ENCODE measurements around the gene SPHKAP.
"Not testable (repeated sequence)": the region's sequence is repeated elsewhere in the genome, so short reads cannot be mapped to it uniquely, and the experiment has no call there.

The SPHKAP gene

GRCh38 chr2:228023619-228024018, 157.9 kb downstream of the SPHKAP start:
- DNase-seq: no peak

DNA sequence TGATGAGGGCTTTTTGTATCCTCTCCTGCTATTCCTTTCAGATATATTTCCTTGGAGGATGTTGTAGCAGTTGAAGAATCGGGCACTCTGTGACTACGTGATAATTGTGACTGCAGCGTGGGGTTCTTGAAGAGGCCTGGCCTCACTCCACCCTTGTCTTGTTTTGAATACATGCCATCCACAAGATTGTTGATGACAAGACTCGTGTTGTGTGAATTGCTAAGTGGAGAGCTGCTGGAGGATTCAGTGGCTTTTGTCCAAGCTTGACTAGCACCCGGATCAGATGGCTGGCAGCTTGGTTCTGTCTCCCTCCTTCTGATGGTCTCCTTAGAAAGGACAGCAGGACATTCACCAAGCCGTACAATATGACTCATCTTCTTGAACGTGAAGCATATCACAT, 163.2 kb downstream of the SPHKAP start:
- no peak for DNase-seq

GRCh38 chr2:228017784-228018183, 163.7 kb downstream of the SPHKAP start:
- no peak for DNase-seq

DNA sequence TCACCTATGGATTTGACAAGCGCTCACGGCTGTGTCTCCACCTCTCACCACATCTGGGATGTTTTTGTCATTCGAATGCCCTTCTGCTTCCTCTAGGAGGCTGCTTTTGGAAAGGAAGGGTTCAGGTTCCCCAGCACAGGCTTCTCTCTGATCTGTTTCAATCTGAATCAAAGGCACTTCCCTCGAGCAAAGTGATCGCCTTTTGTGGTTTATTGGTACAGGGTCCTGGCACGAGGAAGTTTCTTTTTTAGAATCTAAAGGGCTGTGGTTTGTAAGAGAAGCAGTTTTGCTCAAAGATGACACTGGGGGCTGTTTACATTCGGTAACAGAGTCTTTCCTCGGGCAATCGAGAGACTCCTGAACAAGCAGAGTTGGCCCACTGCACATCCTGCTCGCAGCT, 165.1 kb downstream of the SPHKAP start:
- DNase-seq: no peak

GRCh38 chr2:228015741-228016140, 165.7 kb downstream of the SPHKAP start:
- DNase-seq: no peak

- no peak for DNase-seq
Observed at GRCh38 chr2:227996366-227996765, 185.1 kb downstream of the SPHKAP start.

GRCh38 chr2:227990937-227991336, 190.6 kb downstream of the SPHKAP start:
- DNase-seq: no peak

DNA sequence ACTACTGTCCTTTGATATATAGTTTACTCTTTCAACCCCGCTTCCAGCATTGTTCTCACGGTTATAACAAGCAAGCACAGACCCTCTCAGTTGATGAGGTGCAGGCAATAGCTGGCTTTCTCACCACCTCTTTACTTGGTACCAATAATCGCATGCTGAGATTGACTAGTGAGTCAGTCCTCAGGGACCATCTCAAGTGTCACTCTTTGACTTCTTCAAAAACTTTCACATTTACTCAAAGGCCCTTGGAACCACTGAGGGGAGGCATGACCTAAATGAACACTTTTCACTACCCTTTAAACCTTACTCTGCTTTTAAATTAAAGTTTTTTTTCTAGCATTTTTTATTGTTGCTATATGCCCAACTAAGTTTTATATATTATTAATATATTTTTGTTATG, 208.2 kb downstream of the SPHKAP start:
- DNase-seq: no peak

- DNase-seq: no peak
Observed at GRCh38 chr2:227971619-227972230, 209.8 kb downstream of the SPHKAP start.

GRCh38 chr2:227960317-227960716, 221.2 kb downstream of the SPHKAP start:
- no peak for DNase-seq

- no peak for DNase-seq
Observed at GRCh38 chr2:227942965-227943364, 238.5 kb downstream of the SPHKAP start.

DNA sequence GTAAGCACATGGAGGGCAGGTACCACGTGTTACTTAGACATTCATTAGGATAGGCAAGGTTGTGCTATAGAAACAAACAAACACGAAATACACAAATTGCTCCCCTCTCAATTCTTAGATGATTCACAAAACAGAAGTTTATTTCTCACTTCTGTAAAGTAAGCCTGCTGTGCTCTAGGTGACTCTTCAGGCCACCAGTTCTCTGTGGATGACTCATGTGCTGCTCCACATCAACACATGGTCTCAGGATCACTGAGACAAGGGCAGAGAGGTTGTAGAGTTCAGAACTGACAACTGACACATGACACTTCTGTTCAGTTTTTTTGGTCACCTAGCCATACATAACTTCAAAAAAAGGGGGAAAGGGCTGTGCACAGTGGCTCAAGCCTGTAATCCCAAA, 239.5 kb downstream of the SPHKAP start:
- no peak for DNase-seq

DNA sequence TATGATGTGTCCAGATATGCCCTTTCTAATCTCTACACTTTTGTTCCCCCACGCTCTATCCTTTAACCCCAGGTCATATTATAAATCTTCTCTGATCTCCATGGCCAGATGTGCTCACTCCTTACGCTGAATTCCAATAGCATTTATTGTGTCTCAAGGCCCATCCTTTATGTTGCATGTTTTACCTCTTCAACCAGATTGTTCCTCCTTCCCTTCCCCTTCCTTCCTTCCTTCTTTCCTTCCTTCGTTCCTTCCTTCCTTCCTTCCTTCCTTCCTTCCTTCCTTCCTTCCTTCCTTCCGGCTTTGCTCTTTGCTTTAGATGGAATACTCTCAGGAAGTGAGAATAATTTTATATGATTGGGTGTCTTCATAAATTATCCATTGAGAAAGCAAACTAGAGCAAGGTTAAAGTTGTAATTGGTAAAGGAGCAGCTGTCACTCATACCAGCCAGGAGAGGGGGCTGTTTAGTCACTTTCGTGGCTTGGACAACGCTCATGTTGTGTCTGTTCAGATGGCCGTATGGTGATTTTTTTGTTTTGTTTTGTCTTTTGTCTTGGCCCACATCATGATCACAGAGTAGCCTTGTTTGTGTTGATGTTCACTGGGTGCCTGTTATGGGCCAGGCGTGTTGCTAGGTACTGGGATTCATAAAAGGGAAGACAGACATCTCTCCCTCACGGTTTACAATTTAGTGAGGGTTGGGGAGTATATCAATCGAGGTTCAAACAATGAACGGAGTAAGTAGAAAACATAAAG, 242.0 kb downstream of the SPHKAP start:
- DNase-seq: no peak

GRCh38 chr2:227936249-227936648, 245.2 kb downstream of the SPHKAP start:
- DNase-seq: not testable (repeated sequence)

GRCh38 chr2:227933884-227934283, 247.6 kb downstream of the SPHKAP start:
- DNase-seq: no peak

DNA sequence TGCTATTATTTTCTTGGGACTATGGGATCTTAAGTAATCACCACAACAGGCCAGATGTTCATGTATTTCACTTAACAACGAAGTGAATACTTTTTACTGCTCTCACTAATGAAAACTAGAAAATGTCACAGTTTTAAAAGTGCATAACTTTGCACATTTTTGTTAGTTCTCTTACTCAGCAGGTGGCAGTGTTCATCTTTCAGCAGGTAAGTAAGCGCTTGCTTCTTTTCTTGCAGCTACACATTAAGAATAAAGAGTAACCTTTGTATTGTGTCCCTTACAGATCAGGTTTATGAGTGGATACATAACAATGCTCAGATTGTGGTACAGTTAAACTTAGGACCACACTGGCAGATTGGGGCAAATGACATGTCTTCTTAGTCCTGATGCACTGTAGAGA, 249.1 kb downstream of the SPHKAP start:
- no peak for DNase-seq

DNA sequence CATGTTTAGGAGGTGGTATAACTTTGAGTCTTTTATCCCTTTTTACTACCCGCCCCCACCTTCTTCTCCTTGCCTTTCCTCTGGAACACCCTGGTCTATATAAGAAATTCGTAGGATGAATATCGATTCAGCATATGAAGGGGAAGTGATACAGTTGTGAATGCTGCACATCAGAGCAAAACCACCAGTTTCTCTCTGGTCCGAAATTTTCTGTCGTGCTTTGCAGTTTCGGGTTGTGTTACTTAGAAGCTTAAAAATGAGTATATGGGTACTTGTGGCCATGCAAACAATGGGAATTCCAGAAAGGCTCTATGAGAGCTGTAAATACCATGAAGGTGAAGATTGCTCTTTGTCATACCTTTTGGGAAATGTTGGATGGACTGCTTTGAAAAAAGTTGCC, 249.5 kb downstream of the SPHKAP start:
- no peak for DNase-seq
